Left lung (tissue), 10 donors: ENCODE results near the gene ZNF423. TPM values are rescaled to one million over a fixed set of nuclear protein-coding genes. Genes with fewer than 3 reads are reported as not detected.

Experiments
- ATAC-seq: fragments of 200-7000 bp; cut with Tn5 transposase; one replicate; pipeline ENCODE4 v1.9.1; 2020; ENCODE audit warnings: moderate library complexity
- DNase-seq, 4 donors: peaks; one replicate each; pipeline ENCODE4 v3.0.0-alpha.2; 2013 to 2020
- H3K27ac ChIP-seq, 2 donors: fragments of 200-600 bp; sonication (generic) in 1 of 2; one replicate each; pipeline versions ENCODE4 v1.5.0 to v1.8.0; 2020 to 2021
- H3K27me3 ChIP-seq, 2 donors: fragments of 200-600 bp; sonication (generic) in 1 of 2; one replicate each; pipeline versions ENCODE4 v1.5.0 to v1.8.0; 2020 to 2021
- H3K36me3 ChIP-seq, 2 donors: fragments of 200-600 bp; sonication (generic) in 1 of 2; one replicate each; pipeline versions ENCODE4 v1.5.0 to v1.8.0; 2020 to 2021
- H3K4me1 ChIP-seq, 2 donors: fragments of 200-600 bp; one replicate each; pipeline ENCODE4 v1.8.0; 2021
- H3K4me3 ChIP-seq, 2 donors: fragments of 200-600 bp; sonication (generic) in 1 of 2; one replicate each; pipeline versions ENCODE4 v1.5.0 to v1.8.0; 2020 to 2021; ENCODE audit warnings: mild to moderate bottlenecking in 1 of 2
- H3K9me3 ChIP-seq, 2 donors: fragments of 200-600 bp; sonication (generic) in 1 of 2; one replicate each; pipeline versions ENCODE4 v1.5.0 to v1.8.0; 2020 to 2021
- CTCF ChIP-seq, 2 donors: fragments of 200-600 bp; sonication (generic) in 1 of 2; IDR thresholded peaks; one replicate each; pipeline versions ENCODE4 v1.5.0 to v1.8.0; 2021; ENCODE audit warnings: antibody characterized with exemption in 2 of 2
- intact Hi-C, 2 donors: fragments of 100-400 bp; cut with DNase I; formaldehyde crosslinking; loops; one replicate each; pipeline versions ENCODE4 v1.11.2 to v1.14.2; 2022
- polyA plus RNA-seq, 6 donors: library from polyadenylated mRNA; unstranded; fragments of 120-200 nt; gene quantifications; one replicate each; pipeline ENCODE4 v1.2.1, GENCODE V29; 2013; ENCODE audit not compliant: insufficient read length in 6 of 6
- total RNA-seq, 2 donors: library from RNA; stranded (reverse); fragmentation: NEBNext Ultra II Directional; extraction: Animal tissue kit (Norgen Biotek cat#: 25700); gene quantifications; one replicate each; pipeline ENCODE4 v1.2.1, GENCODE V29; 2021
- donor health status: DM: no; HTN: yes; CAD: no.
- donor health status: DM: no; HTN: no; CAD: no.

ZNF423 gene
- total and polyA plus RNA-seq, 8 donors = 7.8 to 30.5 (median 26.6) TPM

GRCh38 chr16:49720225-49720624 lies 135.7 kb downstream of the ZNF423 start:
- intact Hi-C loops = no loop called here
- DNase-seq = no peak

GRCh38 chr16:49717689-49718088 lies 138.2 kb downstream of the ZNF423 start:
- intact Hi-C loops = no loop called here

More at GRCh38 chr16:49720225-49720624, 135.7 kb downstream of the ZNF423 start:
- H3K4me3 ChIP-seq = no peak overlapping the region
- no peaks in the 10 kb centered on the region for H3K27me3 ChIP-seq
- H3K9me3 ChIP-seq = no peaks in the 10 kb centered on the region
- ATAC-seq = no peak
- H3K36me3 ChIP-seq = no peaks in the 10 kb centered on the region
- no peak for TF ChIP-seq CTCF (IDR thresholded peaks at IDR 0.05)
- no peak overlapping the region for H3K27ac ChIP-seq
- H3K4me1 ChIP-seq = no peaks in the 10 kb centered on the region

GRCh38 chr16:49716339-49716934 lies 139.5 kb downstream of the ZNF423 start:
- DNase-seq (peak in 1 of 4 donors; percentile 47), ATAC-seq (no peak)
- TF ChIP-seq CTCF (IDR thresholded peaks at IDR 0.05) = no peak
- H3K36me3 ChIP-seq = no peaks in the 10 kb centered on the region
- H3K27me3 ChIP-seq = no peaks in the 10 kb centered on the region
- no peaks in the 10 kb centered on the region for H3K4me1 ChIP-seq
- no peak overlapping the region for H3K4me3 ChIP-seq
- intact Hi-C loops = no loop called here
- no peaks in the 10 kb centered on the region for H3K9me3 ChIP-seq
- H3K27ac ChIP-seq = no peak overlapping the region

More at GRCh38 chr16:49717689-49718088, 138.2 kb downstream of the ZNF423 start:
- TF ChIP-seq CTCF (IDR thresholded peaks at IDR 0.05) = no peak
- Histone ChIP-seq H3K27me3 (no peaks in the 10 kb centered on the region), H3K27ac (no peak overlapping the region), H3K4me3 (no peak overlapping the region), H3K36me3 (no peaks in the 10 kb centered on the region), H3K4me1 (no peaks in the 10 kb centered on the region), H3K9me3 (no peaks in the 10 kb centered on the region)
- ATAC-seq = no peak
- no peak for DNase-seq

GRCh38 chr16:49713770-49714169 lies 142.1 kb downstream of the ZNF423 start:
- DNase-seq (no peak), ATAC-seq (no peak)
- no peak for TF ChIP-seq CTCF (IDR thresholded peaks at IDR 0.05)
- H3K36me3 ChIP-seq = no peaks in the 10 kb centered on the region
- no peaks in the 10 kb centered on the region for H3K9me3 ChIP-seq
- H3K4me1 ChIP-seq = no peaks in the 10 kb centered on the region
- no peak overlapping the region for H3K27ac ChIP-seq
- intact Hi-C loops = no loop called here
- H3K27me3 ChIP-seq = no peaks in the 10 kb centered on the region
- H3K4me3 ChIP-seq = no peak overlapping the region

- Histone ChIP-seq H3K36me3 (no peaks in the 10 kb centered on the region), H3K4me3 (no peak overlapping the region), H3K27ac (no peak overlapping the region), H3K27me3 (no peaks in the 10 kb centered on the region), H3K4me1 (no peaks in the 10 kb centered on the region), H3K9me3 (no peaks in the 10 kb centered on the region)
- intact Hi-C loops = no loop called here
- ATAC-seq (no peak), DNase-seq (no peak)
- TF ChIP-seq CTCF (IDR thresholded peaks at IDR 0.05) = no peak
Measured at GRCh38 chr16:49712542-49712941, 143.4 kb downstream of the ZNF423 start.
